ENCODE measurements around the gene RAP2A.

- TF ChIP-seq CTCF (IDR thresholded peaks at IDR 0.05; ENCODE audit: insufficient read depth, low read depth, low read length) (no peak), EZH2 (IDR thresholded peaks at IDR 0.05; ENCODE audit: insufficient read depth, low read length) (no peak)
Measured at GRCh38 chr13:97466722-97467121, 32.8 kb downstream of the RAP2A start.
